HG02610 (cell line): Measurements from ENCODE around the gene FZR1.

Experiments used
- ATAC-seq: cut with Tn5 transposase; IDR thresholded peaks from one replicate; pipeline ENCODE4 v1.9.1; 2021; ENCODE audit warnings: mild to moderate bottlenecking, moderate library complexity; ENCODE audit not compliant: unreplicated experiment

The FZR1 gene

GRCh38 chr19:3513229-3514140, 7.4 kb downstream of the FZR1 start:
- no peak for ATAC-seq

GRCh38 chr19:3514930-3515329, 8.8 kb downstream of the FZR1 start:
- no peak for ATAC-seq

- no peak for ATAC-seq
These were observed 9.8 kb downstream of the FZR1 start for GRCh38 chr19:3515891-3516422.

GRCh38 chr19:3516675-3517207, 10.6 kb downstream of the FZR1 start:
- ATAC-seq = no peak

DNA sequence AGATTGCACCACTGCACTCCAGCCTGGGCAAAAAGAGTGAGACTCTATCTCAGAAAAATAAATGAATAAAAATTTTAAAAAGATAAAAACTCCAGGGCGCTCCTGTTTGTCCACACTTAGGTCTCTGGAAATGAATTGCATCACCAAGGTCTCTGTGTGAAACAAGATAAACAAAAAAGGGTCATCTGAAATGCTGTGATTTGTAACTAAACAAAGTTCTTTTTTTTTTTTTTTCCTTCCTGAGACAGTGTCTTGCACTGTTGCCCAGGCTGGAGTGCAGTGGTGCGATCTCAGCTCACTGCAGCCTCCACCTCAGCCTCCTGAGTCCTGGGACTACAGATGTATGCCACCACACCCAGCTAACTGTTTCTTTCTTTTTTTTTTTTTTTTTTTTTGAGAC, 11.5 kb downstream of the FZR1 start:
- no peak for ATAC-seq

- no peak for ATAC-seq
These were observed 12.1 kb downstream of the FZR1 start for GRCh38 chr19:3518255-3518654.

DNA sequence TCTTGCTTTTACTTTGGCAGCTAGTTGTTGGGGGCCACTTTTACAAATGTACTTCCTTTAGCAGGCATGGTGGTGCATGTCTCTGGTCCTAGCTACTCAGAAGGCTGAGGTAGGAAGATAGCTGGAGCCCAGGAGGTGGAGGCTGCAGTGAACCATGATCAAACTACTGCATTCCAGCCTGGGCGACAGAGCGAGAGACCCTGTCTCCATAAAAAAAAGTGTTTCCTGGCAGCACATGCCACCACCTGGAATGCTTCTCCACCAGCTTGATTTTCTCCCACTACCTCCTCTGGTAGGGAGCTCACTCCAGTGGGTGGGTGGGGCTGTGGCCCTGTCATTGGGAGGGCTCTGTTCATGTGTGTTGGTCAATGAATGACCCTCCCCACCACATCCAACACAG, 12.5 kb downstream of the FZR1 start:
- ATAC-seq = no peak

DNA sequence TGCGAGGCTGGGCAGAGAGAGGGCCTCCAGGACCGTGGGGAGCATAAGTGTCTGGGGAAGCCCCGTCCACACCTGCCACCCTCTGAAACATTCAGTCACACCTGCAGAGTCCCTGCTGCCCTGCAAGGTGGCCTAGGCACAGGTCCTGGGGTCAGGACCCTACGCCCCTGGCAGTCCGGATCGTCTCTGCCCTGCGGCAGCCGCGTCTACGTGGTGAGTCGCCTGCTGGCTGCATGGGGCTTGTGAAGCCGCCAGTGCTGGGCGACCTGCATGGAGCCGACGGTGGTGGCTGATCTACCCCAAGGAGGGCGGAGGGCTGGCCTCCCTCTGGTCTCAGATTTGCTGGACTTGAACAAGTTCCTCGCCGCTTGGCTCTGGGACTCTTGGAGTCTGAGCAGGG, 13.0 kb downstream of the FZR1 start:
- no peak for ATAC-seq

DNA sequence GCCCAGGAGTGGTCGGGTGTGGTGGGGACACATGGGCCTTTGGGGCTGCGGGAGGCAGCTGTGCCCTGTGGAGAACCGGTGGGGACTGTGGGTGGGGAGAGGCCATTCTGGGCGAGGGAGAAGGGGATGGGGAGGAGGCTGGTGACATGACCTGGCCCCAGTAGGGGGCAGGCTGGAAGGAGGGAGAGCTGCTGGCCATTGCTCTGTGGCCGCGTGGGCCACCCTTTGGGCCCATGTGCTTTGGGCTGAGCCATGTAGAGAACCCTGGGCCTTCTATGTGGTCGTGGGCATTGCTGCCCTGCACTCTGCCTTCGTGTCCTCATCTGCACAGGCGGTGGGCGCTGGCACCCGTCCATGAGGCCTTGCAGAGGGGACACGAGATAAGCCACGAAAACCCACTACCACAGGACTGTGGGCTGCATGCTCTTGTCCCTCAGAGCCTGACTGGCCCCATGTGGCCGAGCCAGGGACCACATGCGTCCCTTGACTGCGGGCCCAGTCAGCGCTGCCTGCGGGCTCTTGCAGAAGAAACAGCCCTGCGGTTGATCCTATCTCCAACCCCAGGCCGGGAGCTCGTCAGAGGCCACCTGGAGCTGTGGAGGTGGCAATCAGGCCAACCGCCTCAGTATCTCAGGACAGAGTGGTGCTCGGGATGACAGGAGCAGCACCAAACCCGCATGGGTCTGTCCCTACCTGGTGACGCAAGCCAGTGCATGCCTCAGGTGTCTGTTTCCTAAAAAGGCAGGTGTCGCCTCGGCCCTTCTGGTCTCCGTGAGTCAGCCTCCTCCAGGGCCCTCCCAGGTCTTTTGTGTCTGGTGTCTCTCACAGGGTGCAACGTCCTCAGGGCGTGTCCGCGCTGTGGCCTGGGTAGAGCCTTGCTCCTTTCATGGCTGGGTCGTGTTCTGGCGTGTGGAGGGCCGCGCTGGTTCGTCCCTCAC, 14.3 kb downstream of the FZR1 start:
- no peak for ATAC-seq

DNA sequence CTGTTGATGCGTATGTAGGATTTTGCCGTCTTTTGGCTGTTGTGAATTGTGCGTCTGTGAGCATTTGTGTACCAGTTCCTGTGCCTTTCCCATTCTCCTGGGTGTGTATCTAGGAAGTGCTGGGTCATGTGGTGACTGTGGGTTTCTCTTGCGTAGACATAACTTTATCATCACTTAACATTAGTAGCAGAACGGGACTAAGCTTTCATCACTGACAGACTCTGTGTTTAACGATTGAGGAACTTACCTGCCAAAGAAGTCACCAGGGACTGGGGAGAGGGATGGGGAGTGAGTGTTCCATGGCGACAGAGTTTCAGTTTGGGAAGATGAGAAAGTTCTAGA, 15.0 kb downstream of the FZR1 start:
- ATAC-seq = no peak

GRCh38 chr19:3522421-3523360, 16.6 kb downstream of the FZR1 start:
- ATAC-seq = no peak

DNA sequence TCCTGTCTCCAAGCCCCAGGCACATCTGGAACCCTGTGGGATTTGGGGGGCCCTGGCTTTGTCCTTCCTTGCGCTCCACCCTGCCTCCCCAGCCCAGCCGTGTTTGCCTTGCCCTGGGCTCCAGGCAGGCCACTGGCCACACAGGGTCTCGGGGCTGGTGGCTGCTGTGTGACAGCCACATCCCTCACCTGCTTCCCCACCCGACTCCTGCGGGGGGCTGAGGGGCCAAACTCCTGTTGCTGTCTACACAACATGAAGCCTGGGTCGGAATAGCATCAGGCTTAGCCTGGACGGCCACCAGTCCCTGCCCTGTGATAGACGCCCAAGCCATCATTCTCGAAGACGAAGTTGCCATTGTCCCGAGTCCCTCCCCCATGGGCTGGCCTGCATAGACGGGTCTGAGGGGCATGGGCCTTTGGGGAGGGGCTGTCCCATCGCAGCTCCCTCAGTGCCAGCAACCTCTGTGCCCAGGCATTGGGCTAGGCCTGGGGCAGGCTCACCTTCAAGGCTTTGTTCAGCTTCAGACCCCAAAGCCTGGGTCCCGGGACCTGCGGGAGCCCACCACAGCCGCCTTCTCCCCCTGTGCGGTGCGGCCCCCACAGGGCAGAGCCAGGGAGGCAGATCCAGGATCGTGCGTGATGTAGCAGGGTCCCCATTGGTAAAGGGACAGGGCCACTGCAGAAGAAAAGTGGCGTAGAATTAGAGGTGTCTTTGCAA, 17.4 kb downstream of the FZR1 start:
- no peak for ATAC-seq

GRCh38 chr19:3524078-3524842, 18.1 kb downstream of the FZR1 start:
- ATAC-seq = no peak

DNA sequence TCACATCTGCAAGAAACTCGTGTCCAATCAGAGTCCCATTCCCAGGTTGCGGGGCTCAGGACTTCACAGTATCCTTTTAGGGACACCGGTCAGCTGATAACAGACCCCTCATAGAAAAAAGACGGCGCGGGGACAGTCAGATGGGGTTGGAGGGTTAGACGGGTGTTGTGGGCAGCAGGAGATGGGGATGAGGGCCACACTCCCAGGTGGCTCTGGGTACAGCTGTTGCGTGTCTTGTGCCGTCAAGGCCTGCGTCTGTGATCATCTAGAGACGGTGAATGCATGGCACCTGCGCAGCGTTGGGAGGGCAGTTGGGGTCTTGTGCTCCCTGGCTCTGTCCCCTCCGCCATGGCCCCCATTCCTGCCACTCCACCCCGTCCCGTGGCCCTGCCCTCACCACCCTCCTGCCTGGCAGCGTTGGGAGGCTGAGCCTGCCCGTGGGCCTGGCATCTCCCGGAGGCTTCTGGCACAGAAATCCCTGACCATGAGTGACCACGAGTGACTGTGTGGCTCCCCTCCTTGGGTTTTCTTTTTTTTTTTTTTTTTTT, 18.9 kb downstream of the FZR1 start:
- ATAC-seq = no peak

DNA sequence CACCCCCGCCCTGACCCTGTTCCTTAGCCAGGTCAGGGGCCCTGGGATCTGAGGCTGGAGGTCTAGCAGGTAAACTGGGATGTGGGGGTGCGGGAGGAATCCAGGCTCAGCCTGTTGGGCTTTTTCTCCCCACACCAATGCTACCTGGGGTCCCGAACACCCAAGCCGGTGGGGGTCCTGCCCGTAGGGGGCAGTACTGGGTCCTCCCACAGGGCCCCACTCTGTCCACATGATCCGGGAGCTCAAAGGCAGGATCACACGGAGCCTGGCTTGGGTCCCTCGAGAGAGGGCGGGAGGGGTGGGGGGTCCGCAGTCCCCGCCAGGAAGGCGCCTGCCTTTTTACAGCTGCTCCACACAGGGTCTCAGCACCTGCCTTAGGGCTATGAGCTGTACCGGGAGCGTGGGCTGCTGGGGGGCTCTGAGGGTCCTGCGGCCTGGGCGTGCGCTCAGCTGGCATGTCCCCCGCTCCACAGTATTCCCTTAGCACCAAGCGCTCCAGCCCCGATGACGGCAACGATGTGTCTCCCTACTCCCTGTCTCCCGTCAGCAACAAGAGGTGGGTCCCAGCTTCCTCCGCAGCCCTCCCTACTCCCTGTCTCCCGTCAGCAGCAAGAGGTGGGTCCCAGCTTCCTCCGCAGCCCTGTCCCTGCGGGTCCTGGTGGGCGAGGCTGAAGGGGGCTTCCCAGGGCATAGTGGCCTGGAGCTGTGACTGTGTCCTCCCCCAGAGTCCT, 20.6 kb downstream of the FZR1 start:
- ATAC-seq = no peak

GRCh38 chr19:3527238-3527910, 21.3 kb downstream of the FZR1 start:
- ATAC-seq = no peak

DNA sequence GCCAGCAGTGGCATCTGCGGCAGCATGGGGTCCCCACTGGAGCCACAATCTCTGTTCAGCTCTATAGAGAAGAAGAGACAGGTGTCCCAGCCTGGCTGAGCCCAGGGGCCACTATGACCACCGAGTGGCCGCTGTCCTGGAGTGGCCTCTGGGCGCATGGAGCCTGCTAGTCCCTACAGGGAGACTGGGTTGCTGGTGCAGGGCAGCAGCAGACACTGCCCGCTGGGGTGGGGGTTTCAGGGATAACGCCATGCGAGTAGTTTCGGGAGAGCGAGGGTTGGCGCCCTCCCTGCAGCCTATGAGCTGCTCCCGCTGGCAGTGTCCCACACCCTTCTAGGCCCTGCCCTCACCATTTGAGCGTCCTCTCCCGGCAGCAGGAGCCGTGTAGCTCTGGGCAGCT, 22.0 kb downstream of the FZR1 start:
- no peak for ATAC-seq
